Stimulated activated CD4-positive, alpha-beta T cell treated with anti-CD3 and anti-CD28 coated beads, Interleukin-4, amount 100 ng/mL, for 4 hours (primary cell): ENCODE measurements around the gene PPIL4.

Experiments used
- DNase-seq, 2 experiments: peaks; one replicate each; pipeline ENCODE4 v3.0.0-alpha.2; 2020

Gene PPIL4

DNA sequence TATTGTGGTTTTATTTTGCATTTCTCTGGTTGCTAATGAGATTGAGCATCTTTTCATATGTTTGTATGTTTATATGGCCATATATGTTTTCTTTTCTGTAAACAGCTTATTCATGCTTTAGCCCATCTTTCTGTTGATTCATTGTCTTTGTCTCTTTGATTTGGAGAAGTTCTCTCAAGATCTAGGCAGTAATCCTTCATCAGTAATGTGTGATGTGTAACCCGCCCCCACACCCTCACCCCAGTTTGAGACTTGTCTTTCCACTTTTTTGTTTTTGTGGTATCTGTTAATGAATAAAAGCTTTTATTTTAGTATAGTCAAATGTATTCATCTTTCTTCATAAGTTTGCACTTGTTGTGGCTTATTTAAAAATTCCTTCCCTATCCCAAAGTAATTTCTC lies 87.0 kb downstream of the PPIL4 start:
- DNase-seq = no peak

DNA sequence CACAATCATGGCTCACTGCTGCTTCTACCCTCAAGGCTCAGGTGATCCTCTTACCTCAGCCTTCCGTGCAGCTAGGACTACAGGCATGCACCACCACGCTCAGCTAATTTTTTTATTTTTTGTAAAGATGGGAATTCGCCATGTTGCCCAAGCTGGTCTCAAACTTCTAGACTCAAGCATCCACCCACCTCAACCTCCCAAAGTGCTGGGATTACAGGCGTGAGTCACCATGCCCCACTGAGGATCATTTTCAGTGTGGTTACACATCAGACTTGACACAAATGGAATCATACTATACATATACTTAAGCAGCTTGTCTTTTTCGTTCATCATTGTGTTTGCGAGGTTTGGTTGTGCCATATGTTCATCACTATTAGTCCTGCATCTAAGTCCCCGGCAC lies 87.6 kb downstream of the PPIL4 start:
- DNase-seq = no peak

DNA sequence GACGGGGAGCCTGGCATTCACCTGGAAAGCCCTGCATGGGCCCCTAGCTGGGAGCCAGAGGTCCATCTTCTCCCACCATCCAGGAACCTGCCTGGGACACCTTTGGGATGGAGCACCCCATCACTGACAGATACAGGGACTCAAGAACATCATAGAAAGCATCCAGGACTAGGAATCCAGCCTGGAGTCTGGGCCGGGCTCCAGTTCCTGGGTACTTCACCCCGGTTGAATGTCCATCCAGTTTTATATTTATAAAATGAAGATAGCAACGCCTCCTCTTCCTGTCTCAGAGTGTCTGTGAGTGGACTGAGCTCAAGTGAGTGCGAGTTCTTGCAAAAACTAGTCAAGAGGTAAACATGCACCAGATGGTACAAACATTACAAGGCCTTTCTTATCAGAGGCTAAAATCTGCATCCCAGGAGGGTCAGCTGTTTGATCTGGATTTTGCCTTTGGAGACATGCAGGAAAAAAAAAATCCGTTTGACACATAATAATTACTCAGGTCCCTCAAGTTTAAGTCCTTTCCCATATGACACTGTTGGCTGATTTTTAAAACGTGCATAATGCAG lies 88.4 kb downstream of the PPIL4 start:
- DNase-seq = no peak

DNA sequence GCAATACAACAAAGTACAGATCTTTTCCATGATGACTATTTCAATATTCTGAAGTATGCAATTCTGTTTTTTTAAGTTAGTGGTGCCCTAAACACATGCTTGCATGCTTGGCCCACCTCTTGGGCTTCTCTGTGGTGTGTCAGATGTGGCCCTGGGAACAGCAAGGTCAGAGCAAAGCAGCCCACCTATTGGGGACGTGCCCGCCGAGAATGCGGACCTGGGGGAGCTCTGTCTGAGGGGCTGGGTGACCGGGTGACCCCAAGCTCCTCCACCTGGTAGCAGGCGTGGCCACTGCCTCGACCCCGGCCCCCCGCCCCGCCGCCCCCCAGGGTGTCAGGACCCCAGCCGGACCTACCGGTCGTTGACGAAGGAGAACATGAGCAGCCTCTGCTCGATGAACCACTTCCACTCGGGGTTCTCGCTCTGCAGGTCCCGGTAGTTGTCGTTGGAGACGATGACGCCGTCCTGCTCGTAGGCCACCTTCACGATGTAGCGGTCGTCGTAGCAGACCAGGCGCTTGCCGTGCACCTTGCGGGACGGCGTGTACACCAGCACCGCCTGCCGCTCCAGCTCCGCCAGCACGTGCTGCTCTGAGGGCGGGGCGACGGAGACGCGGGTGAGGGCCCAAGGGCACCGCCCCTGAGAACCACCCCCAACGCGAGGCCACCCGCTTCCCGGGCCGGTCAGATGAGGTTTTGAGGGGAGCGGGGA lies 89.4 kb downstream of the PPIL4 start:
- DNase-seq = no peak

DNA sequence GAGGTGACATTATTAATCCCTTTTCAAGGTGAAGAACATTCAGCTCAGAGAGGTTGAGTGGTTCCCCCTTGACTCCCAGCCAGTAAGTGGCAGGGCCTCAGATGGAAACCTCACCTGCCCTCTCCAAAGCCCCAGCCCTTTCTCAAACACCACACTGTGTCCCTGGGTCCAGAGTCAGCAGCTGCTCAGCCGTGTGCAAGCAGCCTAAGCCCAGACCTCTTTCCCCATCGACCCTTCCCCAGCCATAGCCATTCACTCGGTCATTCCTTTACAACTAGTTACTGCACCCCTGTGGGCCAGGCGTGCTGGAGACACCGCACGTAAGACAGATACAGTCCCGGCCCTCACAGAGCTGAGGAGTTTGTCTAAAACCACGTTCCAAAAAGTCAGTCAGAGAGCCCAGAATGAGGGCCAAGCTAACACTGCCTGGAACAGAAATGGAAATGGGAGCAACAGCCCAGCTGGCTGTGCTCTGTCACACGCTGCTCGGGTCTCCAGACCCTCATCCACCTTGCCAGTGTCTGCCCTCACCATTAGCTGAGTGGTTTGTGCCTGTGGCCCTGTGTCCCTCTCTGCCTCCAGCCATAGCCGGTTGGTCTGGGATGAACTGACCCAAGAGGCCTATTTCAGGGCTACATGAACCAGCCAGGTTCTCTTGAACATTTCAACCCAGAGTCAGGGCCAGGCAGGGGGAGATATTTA lies 90.7 kb downstream of the PPIL4 start:
- no peak for DNase-seq
